Astrocyte of the cerebellum (primary cell): Measurements from ENCODE around the gene CSH2.
"Not testable (repeated sequence)": the region's sequence is repeated elsewhere in the genome, so short reads cannot be mapped to it uniquely, and the experiment has no call there.

ENCODE experiments used
- DNase-seq: peaks from one replicate; pipeline ENCODE4 v3.0.0-alpha.2; 2011; ENCODE audit warnings: low read depth
- H3K4me3 ChIP-seq: 2 replicates; pipeline ENCODE4 v1.5.1; 2011; ENCODE audit warnings: mild to moderate bottlenecking, low read depth, low read length, moderate library complexity
- in situ Hi-C: cut with HindIII; loops from 2 replicates; pipeline ENCODE4 v1.10.0; 2017; ENCODE audit warnings: low sequenced_read_pairs
- TF ChIP-seq, protein P1 (sequence below): IDR thresholded peaks from 2 replicates; pipeline ENCODE4 v1.5.1; 2012; ENCODE audit warnings: low read length, low read depth, moderate library complexity, mild to moderate bottlenecking; ENCODE audit errors: missing control alignments

Gene CSH2

GRCh38 chr17:63873577-63873976, at the start of gene CSH2:
Gene CSH2, minus strand, starts transcription at chr17:63873677. Its CDS starts 63 bp downstream, at chr17:63873614.
- DNase-seq, H3K4me3 ChIP-seq, in situ Hi-C loops: not testable (repeated sequence)

GRCh38 chr17:63922402-63922801, 48.9 kb upstream of the CSH2 start:
- H3K4me3 ChIP-seq, DNase-seq, in situ Hi-C loops: not testable (repeated sequence)

GRCh38 chr17:63920779-63921178, 47.3 kb upstream of the CSH2 start:
- DNase-seq, H3K4me3 ChIP-seq, in situ Hi-C loops: not testable (repeated sequence)

DNA sequence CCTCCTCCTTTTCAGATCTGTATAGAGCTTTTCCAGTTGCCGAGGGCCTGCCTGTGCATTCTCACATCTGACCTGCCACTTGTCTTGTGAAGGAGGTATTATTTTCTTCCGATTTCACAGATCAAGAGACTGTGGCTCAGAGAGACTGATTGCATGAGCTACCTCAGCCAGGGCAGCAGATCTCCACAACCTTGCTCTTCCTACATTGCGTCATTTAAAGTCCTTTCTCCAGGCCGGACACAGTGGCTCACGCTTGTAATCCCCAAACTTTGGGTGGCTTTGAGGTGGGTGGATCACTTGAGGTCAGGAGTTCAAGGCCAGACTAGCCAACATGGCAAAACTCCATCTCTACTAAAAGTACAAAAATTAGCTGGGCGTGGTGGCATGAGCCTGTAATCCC, 46.6 kb upstream of the CSH2 start:
- DNase-seq, in situ Hi-C loops, H3K4me3 ChIP-seq: not testable (repeated sequence)

GRCh38 chr17:63919311-63919723, 45.8 kb upstream of the CSH2 start:
- TF ChIP-seq, protein P1, sequence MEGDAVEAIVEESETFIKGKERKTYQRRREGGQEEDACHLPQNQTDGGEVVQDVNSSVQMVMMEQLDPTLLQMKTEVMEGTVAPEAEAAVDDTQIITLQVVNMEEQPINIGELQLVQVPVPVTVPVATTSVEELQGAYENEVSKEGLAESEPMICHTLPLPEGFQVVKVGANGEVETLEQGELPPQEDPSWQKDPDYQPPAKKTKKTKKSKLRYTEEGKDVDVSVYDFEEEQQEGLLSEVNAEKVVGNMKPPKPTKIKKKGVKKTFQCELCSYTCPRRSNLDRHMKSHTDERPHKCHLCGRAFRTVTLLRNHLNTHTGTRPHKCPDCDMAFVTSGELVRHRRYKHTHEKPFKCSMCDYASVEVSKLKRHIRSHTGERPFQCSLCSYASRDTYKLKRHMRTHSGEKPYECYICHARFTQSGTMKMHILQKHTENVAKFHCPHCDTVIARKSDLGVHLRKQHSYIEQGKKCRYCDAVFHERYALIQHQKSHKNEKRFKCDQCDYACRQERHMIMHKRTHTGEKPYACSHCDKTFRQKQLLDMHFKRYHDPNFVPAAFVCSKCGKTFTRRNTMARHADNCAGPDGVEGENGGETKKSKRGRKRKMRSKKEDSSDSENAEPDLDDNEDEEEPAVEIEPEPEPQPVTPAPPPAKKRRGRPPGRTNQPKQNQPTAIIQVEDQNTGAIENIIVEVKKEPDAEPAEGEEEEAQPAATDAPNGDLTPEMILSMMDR: peak; percentile 97
- in situ Hi-C loops: no loop called here
- peak; percentile 13 for DNase-seq
- no peak overlapping the region for H3K4me3 ChIP-seq

DNA sequence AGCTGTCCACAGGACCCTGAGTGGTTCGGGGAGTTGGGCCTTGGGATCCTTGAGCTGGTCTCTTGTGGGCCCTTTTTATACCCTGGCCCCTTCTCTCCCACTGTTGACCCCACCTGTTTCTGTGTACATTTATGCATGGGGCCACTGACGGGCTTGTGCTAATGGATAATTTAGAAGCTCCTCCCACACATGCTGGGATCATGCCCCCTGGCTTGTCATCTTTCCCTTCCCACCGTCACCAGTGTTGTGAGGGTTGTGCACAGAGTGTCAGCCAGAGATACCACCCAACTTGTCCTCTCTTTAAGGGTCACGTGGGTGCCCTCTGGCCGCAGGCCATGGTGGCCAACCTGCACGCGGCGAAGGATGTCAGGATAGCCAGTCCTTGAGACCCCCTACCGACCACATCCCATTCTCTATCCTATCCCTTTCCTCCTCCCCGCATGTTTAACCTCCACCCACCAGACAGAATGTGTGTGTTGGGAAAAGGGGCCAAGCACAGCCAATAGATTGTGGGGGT, 45.4 kb upstream of the CSH2 start, which contains the start of gene GH1:
Gene GH1, minus strand, starts transcription at position 51 of the 517 bp plus-strand sequence. CDS start 63 bp downstream, outside the sequence.
- H3K4me3 ChIP-seq, in situ Hi-C loops, DNase-seq: not testable (repeated sequence)

- no peak for DNase-seq
- in situ Hi-C loops: no loop called here
- H3K4me3 ChIP-seq: no peak overlapping the region
- TF ChIP-seq, protein P1: no peak
Measured at GRCh38 chr17:63918305-63918704, 44.8 kb upstream of the CSH2 start.

DNA sequence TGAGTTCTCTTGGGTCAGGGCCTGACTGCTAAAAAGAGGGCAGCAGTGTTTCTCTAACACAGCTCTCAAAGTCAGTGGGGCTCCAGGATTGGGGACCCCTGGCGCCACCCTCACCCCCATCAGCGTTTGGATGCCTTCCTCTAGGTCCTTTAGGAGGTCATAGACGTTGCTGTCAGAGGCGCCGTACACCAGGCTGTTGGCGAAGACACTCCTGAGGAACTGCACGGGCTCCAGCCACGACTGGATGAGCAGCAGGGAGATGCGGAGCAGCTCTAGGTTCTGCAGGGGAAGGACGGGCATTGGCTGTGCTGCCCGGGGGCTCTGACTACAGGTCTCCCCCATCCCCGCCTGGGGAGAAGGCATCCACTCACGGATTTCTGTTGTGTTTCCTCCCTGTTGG, 44.2 kb upstream of the CSH2 start:
- in situ Hi-C loops: no loop called here
- TF ChIP-seq, protein P1: no peak
- DNase-seq: no peak
- no peak overlapping the region for H3K4me3 ChIP-seq

- in situ Hi-C loops, DNase-seq, H3K4me3 ChIP-seq: not testable (repeated sequence)
Measured at GRCh38 chr17:63917206-63917605, 43.7 kb upstream of the CSH2 start.

DNA sequence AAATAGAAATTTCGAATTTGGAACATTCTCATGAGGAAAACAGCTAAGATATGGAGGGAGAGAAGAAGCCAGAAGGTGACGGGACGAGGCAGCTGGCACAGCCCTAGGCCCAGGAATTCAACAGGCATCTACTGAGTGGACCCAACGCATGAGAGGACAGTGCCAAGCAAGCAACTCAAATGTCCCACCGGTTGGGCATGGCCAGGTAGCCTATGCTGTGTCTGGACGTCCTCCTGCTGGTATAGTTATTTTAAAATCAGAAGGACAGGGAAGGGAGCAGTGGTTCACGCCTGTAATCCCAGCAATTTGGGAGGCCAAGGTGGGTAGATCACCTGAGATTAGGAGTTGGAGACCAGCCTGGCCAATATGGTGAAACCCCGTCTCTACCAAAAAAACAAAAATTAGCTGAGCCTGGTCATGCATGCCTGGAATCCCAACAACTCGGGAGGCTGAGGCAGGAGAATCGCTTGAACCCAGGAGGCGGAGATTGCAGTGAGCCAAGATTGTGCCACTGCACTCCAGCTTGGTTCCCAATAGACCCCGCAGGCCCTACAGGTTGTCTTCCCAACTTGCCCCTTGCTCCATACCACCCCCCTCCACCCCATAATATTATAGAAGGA, 43.2 kb upstream of the CSH2 start:
- in situ Hi-C loops: no loop called here
- DNase-seq: no peak
- no peak overlapping the region for H3K4me3 ChIP-seq
- TF ChIP-seq, protein P1: no peak

DNA sequence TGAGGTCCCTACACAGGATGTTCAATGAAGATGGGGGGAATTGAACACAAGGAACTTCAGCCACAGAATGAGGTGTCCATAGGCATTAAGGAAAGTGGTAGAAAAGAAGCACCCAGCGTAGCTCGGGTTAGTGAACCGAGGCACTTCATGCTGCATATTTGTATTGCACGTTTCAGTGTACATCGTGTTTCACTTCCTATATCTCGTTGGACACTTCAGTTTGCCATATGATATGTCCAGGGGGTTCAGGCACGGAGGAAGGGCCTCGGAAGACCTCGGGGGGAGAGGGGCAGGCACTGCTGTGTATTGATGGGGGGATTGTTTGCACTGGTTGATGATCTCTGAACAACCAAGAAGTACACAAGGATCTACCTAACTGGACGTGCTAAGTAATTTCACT, 42.3 kb upstream of the CSH2 start:
- in situ Hi-C loops, H3K4me3 ChIP-seq, DNase-seq: not testable (repeated sequence)
